HG02763 (cell line): Measurements from ENCODE around the gene SERHL2.
"Not testable (repeated sequence)": the region's sequence is repeated elsewhere in the genome, so short reads cannot be mapped to it uniquely, and the experiment has no call there.

Experiments used
- ATAC-seq: cut with Tn5 transposase; IDR thresholded peaks from one replicate; pipeline ENCODE4 v1.9.1; 2021; ENCODE audit warnings: mild to moderate bottlenecking, moderate library complexity; ENCODE audit not compliant: unreplicated experiment

The SERHL2 gene

DNA sequence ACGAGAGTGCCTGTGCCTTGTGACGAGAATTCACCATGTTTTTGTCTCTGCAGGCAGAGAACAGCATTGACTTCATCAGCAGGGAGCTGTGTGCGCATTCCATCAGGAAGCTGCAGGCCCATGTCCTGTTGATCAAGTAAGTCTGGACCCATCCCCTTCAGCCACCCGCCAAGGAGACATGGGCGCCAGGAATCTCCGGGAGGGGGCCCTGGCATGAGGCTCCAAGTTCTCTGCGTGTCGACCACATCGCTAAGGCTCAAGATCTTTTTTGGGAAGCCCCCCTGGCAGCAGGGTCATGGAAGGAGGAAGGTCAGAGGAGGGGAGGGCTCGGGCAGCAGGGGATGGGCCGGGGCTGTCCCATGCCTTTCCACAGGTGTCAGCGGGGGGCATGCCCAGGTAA, 17.3 kb downstream of the SERHL2 start:
- ATAC-seq = not testable (repeated sequence)

DNA sequence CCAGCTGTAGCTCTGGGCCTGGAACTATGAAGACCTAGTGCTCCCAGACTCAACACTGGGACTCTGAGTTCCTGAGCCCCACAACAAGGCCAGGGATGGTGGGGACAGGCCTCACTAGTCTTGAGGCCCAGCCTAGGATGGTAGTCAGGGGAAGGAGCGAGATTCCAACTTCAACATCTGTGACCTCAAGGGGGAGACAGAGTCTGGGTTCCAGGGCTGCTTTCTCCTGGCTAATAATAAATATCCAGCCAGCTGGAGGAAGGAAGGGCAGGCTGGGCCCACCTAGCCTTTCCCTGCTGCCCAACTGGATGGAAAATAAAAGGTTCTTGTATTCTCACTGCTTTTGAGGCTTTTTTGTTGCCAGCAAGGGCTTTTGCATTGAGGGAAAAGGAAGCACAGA, 20.3 kb downstream of the SERHL2 start:
- ATAC-seq = not testable (repeated sequence)

DNA sequence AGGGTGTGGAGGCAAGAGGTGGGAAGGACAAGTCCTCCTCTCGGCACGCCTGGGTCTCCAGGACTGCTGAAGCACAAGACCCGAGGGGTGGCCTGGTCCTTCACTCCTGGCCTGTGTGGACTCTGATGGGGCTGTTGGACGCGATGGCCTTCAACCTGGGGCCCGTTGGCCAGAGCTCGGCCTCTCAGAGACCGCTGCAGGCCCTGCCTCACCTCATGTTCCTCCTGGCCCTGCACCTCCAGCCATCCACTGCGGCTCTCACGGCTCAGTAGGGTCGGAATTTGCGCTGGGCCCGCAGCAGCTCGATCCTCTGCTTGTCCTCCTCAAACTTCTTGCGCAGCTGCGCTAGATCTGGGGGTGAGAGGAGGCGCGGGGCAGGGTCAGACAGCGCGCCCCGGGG, 20.7 kb downstream of the SERHL2 start:
- not testable (repeated sequence) for ATAC-seq

DNA sequence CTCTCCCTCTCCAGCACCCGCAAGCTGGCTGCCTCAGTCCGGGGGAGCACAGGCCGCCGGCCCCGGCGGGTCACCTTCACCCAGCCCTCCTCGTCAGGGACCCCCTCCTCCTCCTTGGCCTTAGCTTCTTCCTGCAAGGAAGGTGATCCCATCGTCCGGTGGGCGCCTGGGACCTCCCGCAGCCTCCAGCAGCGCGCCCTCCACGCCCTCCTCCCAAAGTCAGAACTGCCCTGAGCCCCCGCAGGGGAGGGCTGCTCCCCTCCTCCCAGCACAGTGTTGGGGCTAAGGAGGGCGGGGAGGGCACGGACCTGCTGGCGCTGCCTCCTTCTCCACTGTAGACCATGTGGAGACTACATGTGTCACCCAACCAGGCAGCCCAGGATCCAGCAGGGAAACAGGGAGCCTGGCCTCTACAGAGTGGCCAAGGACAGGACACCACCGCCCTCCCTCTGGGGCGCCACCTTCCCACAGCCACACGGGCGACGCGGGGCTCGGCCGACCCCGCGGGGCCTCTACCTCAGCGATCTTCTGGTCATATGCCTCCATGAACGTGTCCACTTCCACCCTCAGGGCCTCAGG, 22.3 kb downstream of the SERHL2 start:
- ATAC-seq = not testable (repeated sequence)

DNA sequence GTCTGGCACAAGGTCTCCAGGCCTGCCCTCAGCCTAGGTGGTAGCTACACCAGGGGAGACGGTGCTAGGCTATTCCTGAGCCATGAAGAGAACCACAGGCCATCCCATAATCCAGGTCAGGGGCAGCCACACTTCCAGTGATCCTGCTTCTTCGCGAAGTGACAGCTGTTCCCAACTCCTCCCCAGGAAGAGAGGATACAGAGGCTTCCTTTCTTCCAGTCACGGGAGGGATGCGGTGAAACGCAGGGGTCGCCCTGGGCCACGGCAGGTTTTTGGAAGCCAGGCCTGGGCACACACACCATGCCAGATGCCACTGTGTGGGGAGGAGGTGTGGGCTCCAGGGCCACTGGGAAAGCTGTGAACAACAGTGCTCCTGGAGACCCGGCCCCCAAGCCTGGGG, 23.4 kb downstream of the SERHL2 start:
- not testable (repeated sequence) for ATAC-seq

DNA sequence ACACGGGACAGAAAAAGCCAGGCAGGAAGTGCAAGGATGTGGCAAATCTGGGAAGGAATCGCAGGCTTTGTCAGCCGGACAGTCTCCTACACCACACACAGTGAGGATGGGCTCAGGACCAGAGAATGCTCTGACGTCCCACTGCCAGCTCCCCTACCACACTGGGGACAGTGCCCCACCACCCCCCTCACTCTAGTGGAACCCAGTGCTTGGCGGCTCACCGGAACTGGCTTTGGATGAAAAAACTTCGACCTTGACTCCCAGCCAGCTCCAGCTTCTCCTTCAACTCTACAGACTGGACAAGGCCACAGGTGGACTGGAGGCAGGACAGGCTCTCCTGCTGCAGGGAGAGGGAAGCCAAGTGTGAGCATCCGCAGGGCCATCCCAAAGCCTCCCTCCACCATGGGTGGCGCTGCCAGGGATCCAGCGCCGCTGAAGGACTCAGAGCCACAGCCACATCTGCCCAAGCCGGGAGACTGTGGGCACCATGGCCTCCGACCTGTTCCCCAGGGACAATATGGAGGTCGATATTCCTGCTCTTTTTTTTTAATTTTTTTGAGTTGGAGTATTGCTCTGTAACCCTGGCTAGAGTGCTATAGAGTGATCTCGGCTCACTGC, 24.0 kb downstream of the SERHL2 start:
- no peak for ATAC-seq

DNA sequence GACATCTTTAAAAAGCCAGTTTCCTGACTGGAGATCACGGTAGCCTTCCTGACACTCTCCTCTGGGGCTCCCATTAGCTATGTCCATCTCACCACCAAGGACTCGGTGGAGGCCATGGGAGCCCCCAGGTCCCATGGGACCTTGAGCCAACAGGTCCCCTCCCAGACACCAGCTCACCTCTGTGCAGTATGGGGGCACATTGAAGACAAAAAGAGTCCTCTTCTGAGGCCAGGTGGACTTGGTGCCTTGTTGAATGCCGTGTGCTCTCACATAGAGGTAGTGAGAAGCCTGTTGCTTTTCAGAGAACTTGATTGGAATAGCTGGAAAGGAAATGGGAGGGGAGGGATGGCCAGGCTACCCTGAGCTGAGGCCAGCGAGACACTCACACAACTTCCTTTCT, 26.3 kb downstream of the SERHL2 start:
- not testable (repeated sequence) for ATAC-seq

DNA sequence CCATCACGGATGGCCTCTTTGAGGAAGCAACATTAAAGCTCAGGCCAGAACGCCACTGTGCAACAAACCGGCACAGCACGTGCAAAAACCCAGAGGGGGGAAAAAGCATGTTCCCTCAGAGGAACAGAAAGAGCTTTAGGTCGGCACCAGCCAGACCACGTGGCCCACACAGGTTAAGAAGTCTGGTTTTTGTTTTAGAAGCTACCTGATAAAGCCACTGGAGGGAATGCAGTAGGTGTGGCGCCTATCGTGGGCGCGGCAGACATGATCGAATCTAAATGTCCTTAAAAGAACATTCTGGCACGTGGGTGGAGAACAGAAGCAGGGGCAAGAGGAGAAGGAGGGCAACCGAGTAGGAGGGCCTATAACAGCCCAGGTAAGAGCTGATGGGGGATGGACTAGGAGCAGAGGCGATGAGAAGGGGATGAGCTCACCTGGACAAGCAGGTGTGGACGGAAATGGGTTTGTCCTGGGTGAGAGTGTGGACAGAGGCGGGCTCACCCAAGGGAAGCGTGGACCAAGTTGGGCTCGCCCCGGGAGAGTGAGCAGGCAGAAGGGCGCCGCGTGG, 27.5 kb downstream of the SERHL2 start:
- ATAC-seq = not testable (repeated sequence)

DNA sequence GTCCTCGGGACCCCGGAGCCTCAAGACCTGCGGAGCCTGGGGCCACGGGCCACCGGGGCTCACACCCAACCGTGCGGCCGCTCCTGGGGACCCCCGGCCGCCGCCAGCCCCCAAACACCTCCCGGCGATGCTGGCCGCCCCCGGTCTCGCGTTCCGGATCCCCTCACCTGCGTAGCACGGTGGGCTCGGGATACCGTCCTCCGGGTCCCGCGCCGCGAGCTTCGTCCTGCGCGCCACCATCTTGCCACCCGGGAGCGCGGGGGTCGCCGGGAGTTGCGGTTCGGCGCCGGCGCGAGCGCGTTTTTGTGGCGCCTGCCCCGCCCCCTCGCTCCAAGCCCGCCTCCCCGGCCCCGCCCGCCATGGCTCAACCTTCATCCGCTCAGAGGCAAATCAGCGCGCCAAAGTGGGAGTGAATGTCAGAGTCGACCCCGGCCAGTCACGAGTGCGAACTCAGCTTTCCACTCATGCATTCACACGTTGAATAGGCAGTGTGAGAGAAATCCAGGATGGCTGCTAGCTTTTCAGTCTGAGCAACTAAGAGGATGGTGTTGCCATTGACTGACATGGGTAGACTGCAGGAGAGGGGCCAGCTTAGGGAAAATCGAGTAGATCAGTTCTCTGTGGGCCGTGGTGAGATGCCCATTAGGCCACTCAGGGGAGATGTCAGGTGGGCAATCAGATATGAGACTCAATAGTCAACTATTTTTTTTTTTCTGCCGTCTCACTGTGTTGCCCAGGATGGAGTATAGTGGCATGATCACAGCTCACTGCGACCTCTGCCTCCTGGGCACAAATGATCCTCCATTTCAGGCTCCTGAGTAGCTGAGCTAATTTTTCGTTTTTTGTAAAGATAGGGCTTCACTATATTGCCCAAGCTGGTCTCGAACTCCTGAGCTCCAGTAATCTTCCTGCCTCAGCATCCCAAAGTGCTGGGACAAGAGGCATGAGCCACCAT, 28.3 kb downstream of the SERHL2 start:
- ATAC-seq = peak; percentile 64

DNA sequence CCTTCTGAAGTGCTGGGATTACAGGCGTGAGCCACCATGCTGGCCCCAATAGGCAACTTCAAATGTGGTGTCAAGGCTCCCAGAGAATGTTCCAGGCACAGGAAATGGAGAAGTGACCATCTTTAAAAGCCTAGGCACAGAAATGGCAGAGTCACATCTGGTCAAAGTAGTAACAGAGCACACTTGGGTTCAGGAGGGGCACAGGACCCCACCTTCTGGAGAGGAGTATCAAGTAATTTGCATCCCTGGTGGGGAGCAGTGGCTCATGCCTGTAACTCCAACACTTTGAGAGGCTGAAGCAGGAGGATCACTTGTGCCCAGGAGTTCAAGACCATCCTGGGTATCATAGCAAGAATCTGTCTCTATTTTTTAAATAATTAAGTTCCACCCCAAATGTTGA, 29.2 kb downstream of the SERHL2 start:
- ATAC-seq = no peak

DNA sequence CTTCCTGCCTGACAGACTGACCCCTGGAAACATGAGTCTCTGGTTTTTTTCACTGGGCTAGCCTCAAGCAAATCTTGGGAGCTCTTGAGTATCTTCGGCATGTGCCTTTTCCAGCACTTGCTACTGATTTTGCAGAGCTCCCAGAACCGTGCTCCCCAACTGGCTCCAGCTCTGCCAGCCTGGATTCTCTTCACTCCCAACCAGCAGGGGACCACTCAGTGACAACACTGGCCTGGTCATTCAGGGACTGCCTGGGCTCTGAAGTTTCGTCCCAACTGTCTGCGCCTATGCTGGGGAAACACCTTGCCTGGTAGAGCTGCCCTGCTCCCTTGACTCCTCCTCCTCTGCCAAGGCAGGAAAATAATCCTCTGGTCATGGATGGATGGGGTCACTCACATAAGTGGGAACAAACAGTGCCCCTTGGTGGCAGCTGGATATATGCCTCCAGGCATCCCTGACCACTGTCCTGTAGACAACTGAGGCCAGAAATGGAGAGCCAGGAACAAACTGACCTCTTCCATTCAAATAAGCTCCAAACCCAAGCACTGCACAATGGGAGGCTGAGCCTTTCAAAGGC, 30.7 kb downstream of the SERHL2 start:
- ATAC-seq = no peak

DNA sequence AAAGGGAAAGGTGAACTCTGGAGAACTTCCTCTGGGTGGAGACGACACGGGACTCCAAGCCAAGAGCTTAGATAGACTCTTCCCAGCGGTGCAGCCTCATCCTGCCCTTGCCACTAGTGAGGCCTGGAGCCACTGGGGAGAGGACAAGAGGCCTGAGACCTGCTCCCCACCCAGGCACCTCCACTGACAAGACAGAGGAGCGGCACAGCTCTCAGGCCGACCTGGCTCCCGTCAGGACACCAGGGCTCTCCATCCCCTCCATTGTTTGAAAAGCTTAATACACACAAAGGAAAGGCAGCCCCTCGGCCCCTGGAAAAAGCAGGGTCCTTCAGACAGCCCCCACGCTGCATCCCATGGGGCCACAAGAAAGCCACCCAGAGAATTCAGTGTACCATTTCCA, 31.3 kb downstream of the SERHL2 start:
- no peak for ATAC-seq

DNA sequence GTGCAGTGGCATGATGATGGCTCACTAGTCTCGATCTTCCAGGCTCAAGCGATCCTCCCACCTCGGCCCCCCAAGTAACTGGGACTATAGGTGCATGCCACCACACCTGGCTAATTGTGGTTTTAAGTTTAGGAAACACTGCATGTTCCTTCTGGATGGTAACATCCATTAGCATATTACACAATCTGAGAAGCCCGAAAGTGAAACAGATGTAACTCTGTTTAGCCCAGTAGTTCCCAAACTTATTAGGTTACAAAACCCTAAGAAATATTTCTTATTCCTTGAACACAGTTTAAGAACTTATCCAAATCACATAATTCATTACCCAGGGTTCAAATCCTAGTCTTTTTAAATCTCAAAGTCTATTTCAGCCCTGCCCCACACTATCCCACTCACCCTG, 32.6 kb downstream of the SERHL2 start:
- ATAC-seq = no peak

DNA sequence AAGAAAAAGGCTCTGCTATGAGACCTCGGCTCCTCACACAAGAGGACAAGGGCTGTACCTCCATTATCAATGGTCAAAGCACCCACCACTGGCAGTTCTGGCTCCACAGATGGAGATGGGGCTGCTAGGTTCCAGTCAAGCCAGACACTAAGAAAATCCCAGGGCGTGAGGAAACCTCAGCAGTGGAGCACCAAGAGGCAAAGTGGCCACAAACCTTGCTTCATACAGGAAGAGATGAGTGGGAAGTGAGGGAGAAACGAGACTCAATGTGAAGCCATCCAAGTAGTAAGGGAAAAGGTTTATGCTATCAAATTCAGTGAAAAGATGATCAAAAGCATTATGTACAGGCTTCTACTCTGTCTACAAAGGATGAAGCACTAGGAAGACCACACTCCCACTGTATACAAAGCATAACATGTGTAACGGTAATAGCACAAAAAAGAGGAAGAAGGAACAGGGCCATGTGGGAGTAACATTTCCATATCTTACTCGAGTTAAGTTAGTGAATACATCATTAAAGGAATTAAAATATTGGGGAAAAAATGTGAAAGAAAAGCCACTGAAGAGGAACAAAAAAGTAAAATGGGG, 33.9 kb downstream of the SERHL2 start:
- no peak for ATAC-seq

DNA sequence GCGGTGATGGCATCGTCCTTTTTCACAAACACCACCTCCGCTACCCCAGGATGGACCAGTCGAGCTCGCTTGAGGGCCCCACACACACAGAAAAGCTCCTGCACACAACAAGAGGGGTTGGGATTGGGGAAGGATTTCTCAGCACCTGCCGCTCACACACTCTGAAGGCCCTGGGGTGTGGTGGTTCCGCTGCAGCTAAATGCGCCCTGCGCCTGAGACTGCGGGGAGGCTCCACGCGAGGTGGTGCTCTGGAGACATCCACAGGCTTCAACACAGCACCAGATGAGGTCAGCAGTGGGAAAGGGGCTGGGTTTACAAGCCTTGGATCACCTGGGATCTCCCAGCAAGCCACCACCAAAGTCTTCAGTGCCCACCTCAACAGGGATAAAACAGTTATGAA, 38.2 kb downstream of the SERHL2 start:
- no peak for ATAC-seq

DNA sequence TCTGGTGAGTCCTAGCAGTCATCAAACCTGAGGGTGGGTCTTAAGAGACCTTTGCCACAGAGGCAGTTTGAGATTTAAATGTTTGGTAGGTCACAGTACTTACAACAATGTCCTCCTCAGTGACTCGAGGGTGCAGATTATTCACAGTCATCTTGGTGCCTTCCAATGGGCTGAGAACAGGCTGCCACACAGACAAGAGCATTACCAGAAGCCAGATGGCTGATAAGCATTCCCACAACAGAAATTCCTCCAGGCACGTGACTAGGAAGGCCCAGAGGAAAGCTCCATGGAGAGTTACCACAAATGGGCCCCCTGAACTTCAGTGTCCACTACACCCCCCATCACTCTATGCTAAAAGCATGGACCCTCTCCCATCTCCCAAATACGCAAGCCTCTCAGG, 41.7 kb downstream of the SERHL2 start:
- ATAC-seq = no peak

DNA sequence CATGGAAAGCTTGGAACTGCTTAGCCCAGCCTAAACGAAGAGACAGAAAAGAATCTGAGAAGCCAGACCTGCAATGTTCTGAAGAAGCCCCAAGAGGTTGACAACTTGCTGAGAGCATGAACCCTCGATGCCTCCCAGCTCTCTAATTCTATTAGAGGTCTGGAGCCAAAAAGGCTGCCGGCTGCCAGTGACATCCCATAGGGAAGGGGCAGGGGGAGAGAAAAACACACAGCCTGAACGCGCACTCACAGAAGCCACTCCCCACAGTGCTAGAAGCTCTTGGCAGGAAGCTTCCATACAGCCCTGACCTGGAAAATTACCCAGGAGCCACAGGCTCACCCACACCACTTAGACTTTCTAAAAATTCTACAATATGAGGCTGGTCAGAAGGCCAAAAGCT, 42.6 kb downstream of the SERHL2 start:
- no peak for ATAC-seq

DNA sequence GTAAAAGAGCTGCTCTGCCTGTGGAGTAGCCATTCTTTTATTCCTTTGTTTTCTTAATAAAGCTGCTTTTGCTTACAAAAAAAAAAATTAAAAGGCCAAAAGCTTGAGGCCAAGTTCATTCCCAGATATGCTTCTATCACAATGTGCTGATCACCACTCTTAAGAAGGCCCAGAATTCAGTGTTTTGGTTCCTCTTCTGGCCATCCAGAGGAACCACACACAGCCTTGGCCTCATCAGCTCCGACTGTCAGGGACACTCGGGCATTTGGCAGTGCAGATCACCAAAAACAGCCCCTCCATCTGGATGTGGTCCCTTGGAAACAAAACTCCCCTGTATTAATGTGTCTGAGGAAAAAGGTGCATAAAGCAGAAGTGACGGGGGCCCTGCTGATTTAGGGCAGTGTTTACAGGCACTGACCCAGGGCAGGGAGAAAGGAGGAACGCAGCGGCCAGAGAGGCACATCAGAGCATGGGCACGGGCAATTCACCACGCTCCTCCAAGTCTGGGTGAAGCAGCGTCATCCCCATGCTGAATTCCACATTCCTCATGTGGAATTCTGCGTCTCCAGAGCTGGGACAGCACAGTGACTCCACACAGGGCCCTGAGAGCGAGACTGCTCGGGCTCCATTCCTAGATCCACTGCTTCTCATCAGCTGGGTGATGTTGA, 43.2 kb downstream of the SERHL2 start:
- no peak for ATAC-seq

DNA sequence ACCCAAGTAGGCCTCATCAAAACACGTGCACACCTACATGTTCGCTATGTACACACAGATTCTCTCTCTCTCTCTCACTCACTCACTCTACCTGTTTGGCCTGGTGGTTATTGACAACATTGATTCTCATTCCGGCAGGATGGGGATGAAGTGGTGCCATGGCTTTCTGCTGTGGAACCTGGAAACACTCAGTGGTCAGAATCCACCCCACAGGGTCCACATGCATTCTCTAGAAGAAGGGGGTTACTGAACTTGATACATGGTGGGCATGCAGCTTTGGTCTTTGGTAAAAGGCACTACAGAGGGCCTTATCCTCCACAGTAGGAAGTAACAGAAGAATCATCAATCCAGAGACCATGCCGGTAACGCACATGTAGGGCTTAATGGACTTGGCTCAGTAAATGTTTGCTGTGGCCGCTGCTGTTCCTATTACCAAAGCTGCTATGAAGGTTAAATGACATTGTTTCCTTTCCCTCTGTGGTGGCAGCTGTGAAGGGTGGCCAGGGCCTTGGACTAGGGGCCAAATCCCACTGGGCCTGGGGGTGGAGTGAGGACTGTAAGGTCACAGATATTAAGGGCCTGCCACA, 48.2 kb downstream of the SERHL2 start:
- ATAC-seq = no peak

DNA sequence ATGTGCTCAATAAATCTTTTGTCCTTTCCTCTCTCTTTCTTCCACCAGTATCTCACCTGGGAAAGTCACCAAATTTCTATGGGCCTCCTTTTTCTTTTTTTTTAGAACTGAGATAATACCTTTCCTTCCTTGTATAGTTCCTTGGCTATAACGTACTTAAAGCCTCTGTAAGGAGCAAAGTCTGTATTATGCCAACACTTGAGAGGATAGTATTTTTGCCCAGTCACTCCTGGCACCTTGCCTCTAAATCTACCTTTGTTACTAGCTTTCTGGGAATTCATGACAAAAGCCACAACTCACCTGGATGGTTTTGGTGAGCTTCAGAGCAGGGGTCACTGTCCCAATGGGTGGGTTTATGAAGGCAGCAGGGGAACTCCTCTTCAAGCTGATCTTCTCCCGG, 48.7 kb downstream of the SERHL2 start:
- no peak for ATAC-seq
